NCI-H2227 (cell line): ENCODE data around the gene MAP4K5.
A peak's percentile ranks its signal among the peaks of the same experiment; 100 is the strongest.

ENCODE experiments used
- DNase-seq: peaks from one replicate; lab custom pipeline; 2025; ENCODE audit not compliant: unreplicated experiment; lab: John Stamatoyannopoulos, UW

Gene MAP4K5

DNA sequence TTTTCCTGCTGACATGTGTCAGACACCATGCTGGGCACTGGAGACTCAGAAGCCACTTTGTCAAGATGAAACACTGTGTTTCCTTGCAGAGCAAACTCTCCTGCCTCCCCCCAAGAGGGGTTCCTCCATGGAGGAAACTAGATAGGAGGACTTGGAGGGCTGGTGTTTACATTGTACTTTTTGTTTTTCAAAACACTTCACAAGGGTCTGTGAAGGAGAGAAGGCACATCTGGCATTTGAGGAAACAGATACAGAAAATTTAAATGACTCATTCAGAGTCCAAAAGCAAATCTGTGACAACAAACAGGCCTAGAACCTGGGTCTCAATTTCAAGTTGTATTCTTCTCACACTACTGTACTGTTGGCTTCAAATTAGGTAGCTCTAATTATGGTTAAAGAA is 128.9 kb downstream of the MAP4K5 start:
- DNase-seq, result no peak

DNA sequence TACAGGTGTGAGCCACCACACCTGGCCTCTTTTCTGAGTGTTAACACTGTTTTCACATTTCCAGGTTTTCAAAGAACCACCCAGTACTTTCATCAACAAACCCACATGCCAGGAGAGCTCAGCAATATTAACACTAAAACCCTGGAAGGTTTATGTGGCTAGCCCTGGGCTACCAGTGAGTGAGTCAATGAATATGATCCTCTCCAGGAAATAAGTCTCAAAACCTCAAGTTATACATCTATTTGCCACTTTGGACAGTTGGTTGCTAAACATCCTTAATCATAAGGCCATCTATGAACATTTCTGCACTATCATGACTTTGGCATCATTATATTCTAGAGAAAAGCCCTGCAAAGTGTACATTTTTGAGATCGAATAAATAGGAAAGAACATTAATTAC is 129.4 kb downstream of the MAP4K5 start:
- DNase-seq, result no peak

DNA sequence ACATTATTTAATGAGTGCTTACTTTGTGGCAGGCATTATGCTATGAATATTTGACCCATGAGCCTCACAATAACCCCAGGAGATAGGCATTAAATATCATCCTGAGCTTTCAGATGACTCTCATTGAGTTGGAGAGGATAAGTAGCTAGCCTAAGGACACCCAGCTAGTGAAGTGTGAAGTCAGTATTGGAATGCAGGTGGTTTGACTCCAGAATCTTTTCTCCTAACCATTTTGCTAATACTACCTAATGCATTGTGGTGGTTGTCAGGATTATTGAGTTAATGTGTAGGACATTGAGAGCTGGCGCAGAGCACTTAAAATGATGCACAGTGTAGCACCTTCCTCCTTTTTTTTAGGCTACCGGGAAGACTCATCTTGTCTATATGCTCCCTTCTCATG is 131.9 kb downstream of the MAP4K5 start:
- no peak for DNase-seq

DNA sequence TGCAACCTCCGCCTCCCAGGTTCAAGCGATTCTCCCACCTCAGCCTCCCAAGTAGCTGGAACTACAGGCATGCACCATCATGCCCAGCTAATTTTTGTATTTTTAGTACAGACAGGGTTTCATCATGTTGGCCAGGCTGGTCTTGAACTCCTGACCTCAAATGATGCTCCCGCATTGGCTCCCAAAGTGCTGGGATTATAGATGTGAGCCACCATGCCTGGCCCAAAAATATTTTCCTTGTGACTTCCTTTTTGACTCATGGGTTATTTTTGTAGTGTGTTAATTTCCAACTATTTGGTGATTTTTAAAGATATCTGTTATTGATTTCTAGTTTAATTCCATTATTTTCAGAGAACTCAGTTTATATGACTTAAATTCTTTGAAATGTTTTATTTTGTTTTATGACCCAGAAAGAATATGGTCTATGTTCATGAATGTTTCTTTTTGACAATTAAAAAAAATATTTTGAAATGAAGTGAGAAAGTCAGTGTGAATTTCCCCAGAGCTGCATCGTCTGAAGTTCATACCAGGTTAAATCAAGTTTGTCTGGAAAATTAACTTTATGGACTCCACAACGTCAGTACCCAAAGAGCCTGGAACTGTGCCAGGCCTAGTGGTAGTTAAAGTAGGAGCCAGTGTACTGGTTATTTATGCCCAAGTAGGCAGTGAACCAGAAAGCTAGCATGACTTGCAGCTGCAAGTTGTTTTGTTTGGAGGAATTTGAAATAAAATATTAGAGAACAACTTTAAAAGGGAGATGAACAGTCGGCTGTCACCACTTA is 132.9 kb downstream of the MAP4K5 start:
- no peak for DNase-seq

DNA sequence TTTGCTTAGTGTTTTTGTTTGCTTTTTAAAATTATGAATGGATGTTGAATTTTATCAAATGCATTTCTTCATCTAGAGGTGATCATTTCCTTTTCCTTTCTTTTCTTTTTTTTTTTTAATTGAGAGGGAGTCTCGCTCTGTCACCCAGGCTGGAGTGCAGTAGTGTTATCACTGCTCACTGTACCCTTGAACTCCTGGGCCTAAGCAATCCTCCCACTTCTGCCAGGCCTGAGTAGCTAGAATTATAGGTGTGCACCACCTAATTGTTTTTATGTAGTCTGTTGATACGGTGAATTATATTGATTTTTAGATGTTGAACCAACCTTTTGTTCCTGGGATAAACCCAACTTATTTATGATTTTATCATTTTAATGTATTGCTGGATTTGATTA is 134.2 kb downstream of the MAP4K5 start:
- peak; percentile 14 for DNase-seq

DNA sequence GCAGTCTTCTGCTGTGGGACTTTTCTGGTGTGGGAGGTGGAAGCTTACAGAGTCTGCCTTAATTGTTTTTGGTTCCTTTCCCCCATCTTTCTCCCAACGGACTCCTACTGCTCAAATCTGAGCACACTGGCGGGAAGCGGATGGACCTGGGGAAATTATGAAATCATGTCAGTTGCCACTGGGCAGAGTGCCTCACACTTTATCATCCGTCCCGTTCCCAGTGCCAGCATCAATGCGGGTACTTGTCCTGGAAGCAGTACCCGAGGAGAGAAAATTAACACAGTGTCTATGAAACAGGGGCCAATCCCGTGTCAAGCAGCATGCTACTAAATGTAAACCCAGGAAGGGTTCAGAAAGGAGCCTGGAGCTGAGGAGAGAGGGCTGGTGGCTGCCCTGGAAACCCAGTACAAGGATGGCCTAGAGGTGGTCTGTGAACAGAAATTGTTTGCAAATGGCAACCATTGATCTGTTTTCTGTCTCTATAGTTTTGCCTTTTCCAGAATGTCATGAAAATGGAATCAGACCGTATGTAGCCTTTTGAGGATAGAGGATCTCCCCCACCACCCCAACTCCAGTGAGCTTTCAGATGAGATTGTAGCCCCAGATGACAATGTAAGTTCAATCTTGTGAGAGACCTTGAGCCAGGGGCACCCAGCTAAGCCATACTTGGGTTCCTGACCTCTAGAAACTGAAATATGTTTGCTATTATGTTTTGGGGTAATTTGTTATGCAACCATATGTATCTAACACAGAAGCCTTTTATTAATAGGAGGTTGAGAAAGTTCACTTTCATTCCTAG is 134.8 kb downstream of the MAP4K5 start:
- peak; percentile 30 for DNase-seq

DNA sequence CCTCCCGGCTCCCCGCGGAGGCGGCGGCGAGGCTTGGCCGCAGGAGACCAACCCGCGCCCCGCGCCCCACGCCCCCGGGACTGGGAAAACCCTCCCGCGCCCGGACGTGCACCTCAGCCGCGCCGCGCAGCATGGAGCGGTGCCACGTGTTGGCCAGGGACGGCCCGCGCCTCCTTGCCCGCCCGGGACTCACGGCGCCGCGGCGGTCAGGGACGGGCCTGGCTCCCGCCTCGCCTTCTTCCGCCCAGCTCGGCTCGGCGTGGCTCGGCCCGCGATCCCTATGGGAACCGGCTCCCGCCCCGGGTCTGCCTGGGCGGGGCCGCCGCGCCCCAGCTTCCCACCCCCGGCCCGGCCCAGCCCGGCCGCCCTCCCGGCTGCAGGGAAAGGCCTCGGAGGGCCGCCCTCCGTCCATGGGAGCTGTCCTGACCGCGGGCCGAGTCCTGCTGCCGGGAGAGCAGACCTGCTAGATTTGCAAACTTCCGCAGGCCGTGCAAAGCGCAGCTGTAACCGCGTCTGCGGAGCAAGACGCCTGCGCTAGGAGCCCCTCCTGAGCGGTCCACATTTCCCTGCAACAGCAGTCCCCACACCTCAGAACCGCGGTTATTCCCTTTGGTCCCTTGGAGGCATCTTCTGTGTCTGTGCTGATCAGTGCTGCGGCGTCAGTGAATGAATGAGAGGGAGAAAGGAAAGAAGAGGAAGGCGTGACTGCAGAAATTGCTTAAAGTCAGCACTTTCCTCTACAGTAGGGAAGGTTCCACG is 135.6 kb downstream of the MAP4K5 start, which contains the start of gene CDKL1:
Gene CDKL1 (minus strand): TSS at position 251 of the 759 bp plus-strand sequence. CDS start 1,013 bp downstream, outside the sequence.
- DNase-seq, result peak; percentile 80

DNA sequence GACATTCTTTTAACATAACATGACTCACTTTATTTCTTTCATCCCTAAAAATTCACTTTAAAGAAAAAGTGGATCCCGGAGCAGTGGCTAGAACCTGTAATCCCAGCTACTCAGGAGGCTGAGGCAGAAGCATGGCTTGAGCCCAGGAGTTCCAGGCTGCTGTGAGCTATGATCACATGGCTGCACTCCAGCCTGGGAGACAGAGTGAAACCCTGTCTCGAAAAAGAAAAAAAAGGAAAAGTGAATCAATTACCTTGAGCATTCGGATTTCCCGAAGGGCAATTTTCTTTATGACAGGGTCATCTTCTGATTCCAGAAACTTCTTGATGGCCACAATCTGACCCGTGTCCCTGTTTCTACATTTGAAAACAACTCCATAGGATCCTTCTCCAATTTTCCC is 136.9 kb downstream of the MAP4K5 start:
- no peak for DNase-seq

DNA sequence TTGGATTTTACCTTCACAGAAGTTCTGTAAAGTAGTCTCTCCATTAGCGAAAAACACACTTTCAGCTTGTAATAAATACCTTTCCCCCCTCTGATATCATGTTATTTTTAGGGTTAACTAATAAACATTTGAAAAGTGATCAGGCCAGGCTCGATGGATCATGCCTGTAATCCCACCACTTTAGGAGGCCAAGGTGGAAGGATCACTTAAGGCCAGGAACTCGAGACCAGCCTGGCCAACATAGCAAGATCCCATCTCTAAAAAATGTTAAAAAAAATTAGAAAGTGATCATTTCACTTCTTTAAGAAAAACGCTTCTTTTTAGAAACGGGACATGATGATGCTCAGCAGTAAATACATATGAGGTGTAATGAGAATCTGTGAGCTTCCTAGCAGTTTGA is 137.7 kb downstream of the MAP4K5 start:
- DNase-seq, result no peak

DNA sequence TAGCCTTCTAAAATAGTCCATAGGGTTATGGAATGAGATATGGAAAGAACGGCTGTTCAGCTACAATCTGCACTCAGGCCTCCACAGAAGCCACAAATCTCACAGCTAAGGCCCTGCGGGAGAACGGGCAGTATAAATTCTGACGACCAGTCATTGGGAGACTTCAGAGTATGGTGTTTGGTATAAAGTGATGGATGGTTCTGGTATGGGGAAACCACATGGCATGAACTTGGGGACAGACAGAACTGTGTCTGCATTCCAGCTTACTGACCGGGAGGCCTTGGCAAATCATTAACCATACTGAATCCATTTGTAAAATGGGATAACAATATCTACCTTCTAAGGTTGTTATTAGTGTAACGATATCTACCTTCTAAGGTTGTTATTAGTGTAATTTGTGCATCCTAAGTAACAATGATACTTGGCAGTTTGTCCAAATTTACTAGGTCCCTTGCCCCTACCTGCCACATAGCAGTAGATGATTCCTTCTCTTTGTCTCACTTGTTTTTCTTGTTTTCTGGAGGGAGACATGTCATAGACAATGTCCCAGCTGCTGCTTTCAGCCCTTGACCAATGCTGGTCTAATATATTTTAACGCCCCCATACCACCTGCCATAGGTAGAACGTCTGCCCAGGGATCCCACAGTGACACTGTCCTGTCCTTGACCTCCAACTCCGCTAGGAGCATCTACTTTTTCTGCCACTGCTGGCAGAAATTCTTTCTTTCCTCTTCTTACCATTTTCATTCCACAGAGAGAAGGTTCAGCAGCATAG is 142.5 kb downstream of the MAP4K5 start:
- no peak for DNase-seq

DNA sequence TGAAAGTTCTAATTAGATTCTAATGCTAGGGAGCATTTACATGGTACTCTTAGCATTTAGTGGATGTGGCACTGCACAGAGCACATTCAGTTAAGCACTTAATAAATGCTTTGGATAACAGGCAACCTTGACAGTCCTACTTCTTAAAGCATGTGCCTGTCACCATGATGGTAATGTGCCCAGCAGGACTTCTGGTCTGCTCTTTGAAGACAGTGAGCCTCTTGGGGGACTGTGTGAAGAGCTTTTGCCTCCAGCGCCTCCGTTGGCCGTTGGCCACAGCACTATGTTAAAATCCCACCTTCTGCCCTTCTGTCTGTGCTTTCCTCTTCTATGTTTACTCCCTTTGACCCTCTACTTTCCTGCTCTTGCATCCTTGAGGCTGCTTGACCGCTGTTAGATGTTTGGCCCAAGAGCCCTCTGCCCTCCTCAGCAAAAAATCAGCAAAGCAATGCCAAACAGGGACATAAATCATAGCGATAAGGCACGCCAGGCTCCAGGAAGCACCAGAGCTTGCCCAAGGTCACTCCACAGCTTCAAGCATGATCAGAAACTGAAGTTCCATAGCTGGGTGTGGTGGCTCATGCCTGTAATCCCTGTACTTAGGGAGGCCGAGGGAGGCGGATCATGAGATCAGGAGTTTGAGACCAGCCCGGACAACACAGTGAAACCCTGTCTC is 144.0 kb downstream of the MAP4K5 start:
- peak; percentile 46 for DNase-seq

DNA sequence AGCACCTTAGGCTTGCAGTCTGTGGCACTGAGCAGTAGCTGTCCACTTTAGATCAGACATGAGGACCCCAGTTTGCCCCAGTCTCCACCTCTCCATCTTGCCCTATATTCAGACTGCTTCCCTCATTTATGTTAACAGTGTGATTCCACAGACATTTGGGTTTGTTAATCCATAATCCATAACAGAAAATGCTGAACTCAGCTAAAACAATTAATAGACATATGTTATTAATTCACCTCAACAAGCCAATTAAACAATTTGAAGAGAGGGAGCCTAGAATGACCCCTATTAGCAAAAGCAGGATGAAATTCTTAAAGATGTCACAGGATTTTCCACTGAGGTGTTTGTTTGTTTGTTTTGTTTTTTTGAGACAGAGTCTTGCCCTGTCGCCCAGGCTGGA is 144.8 kb downstream of the MAP4K5 start:
- DNase-seq, result no peak

DNA sequence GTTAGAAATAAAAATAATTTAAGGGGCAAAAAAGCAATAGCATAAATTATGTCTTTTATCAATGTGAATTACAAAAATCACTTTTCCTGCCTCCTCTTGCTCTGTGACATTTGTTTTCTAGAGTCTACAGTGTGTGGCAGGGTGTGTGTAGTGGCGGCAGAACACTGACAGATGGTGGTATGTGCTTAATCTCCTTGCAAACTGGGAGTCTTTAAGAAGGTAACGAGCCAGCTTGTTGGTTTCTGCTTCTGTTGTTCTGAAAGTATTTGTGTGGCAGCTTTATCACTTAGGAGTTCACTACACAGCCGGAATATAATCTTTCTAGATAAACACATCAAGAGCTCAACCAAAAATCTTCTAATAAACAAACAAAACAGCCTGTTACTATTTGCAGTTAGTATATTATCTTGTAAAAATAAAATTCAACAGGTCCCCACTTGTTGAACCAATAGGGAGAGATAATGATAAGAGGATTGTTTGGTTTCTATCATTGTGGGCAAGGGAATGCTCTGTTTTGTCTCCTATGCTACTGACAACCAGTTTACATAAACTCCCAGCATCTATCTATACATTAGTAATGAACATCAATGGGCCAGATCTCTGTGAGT is 148.6 kb downstream of the MAP4K5 start:
- DNase-seq, result no peak

DNA sequence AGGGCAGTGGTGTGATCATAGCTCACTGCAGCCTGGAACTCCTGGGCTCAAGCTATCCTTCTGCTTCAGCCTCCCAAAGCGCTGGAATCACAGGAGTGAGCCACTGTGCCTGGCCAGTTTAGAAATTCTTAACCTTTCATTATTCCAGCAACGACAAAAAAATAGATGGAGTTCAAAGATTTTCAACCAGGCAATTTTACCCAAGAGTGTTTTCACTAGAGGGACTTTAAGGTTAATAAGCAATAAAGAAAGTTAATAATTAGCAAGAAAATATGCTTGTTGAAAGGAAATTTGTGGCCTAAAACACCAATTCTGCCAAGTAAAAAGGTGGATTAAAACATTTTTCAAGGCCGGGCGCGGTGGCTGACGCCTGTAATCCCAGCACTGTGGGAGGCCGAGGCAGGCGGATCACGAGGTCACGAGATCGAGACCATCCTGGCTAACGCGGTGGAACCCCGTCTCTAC is 150.5 kb downstream of the MAP4K5 start:
- DNase-seq, result no peak

DNA sequence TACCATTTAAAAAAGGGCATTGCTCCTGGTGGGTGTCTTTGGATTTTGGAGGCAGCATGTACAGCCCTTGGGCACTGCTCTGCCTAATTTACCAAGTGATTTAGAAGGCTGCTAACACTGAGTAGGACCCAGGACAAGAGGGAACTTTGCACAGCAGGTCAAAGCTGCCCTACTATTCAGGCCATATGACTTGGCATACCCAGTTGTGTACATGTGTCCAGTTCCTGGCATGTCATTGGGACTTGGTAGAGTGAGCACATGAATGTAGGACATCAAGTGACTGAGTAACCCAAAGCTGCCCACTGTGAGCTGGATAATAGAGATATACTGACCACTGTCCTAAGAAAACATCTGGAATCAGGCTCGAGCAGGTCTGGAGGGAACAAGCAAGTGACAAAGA is 151.4 kb downstream of the MAP4K5 start:
- DNase-seq, result no peak

DNA sequence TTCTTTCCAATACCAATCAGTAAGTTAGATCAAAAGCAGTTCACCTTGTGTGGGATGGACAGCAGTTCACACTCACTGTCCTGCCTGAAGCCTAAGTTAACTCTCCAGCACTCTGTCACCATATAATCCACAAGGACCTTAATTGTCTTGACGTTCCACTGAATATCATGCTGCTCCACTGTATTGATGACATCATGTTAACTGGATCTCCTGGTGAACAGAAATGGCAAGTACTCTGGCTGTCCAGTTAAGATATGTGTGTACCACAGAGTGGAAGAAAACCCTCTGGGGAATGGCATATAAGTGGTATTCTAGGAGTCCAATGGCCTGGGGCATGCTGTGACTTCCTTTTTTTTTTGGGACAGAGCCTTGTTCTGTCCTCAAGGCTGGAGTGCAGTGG is 151.9 kb downstream of the MAP4K5 start:
- DNase-seq, result no peak

DNA sequence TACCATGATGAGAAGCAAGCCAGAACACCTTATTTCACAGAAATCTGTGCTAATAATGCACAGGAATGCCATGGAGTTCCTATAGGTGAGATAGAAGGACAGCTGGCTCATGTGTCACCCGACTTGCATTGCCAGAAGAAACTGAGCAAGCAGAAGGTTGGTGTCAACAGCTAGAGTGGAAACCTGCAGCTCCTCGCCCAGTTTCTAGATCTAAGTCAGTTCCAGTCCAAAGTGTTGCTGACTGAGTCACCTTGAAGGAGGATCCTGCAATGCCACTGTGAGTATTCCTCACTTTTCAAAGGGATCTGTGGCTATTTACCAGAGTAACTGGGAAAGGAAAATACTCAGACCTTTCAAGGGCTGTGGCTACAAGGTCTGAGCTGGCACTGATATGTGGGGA is 152.8 kb downstream of the MAP4K5 start:
- DNase-seq, result no peak

DNA sequence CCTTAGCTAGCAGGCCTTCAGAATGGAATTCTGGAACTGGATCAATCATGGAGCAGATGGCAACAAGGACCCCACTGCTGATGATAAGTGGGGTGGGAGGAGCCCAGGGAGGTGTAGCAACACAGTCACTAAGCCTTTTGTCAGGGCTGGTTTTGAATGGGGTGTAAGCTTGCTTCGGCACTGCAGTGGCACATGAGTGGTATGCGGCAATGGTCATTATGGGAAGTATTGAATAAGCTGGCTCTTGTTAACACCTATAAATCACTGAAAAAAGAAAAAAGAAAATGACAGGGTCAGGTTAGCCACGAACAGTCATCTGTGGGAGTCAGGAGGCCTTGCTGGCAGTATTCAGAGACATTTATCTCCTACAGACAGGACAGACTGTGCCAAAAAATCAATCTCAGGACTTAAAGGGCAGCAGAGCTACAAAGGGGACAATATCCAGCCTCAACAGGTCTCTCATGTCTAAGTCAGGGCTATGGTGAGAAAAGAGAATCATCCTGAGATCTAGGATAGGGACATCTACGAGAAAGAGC is 154.8 kb downstream of the MAP4K5 start:
- no peak for DNase-seq

DNA sequence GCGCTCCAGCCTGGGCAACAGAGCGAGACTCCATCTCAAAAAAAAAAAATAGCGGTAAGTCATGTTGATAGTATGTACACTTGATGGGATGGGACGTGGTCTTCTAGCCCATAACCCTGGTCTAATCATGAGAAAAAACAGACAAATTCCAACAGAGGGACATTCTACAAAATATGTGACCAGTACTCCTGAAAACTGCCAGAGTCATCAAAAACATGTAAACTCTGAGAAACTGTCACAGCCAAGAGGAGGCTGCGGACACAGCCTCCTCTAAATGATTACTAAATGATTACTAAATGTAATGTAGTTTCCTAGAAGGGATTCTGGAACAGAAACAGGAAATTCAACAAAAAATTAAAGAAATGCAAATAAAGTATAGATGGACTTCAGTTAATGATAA is 156.6 kb downstream of the MAP4K5 start:
- no peak for DNase-seq

DNA sequence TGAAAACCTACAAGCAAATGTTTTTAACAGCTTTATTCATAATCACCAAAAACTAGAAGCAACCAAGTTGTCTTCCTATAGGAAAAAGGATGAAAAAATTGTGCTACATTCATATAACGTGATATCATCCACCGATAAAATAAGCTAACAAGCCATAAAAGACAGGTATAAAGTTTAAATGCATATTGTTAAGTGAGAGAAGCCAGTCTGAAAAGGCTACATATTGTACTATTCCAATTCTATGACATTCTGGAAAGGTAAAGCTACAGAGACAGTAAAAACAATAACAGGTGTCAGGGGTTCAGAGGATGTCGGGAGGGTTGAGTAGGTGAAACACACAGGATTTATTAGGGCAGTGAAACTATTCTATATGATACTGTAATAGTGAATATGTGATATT is 158.4 kb downstream of the MAP4K5 start:
- no peak for DNase-seq
